T47D (cell line): ENCODE measurements around the gene COL18A1.

Experiments used
- DNase-seq, 2 experiments: peaks; one replicate each; pipeline versions ENCODE4 v3.0.0 to v3.0.0-alpha.2; 2011 to 2012; ENCODE audit warnings: low read depth in 1 of 2, low spot score in 1 of 2
- JUND ChIP-seq: IDR thresholded peaks from 2 replicates; pipeline ENCODE4 v1.6.1; 2012; ENCODE audit warnings: low read depth
- in situ Hi-C: cut with HindIII; loops from 2 replicates; pipeline ENCODE4 v1.10.0; 2016; ENCODE audit warnings: low sequenced_read_pairs, low pct_unique_long_range_greater_than_20kb

The COL18A1 gene

GRCh38 chr21:45453308-45453950 is 48.5 kb downstream of the COL18A1 start:
- TF ChIP-seq JUND: no peak
- in situ Hi-C loops: no loop called here
- DNase-seq: no peak

- TF ChIP-seq JUND: no peak
- in situ Hi-C loops: no loop called here
- DNase-seq: peak in 1 of 2 experiments; percentile 49
Measured at GRCh38 chr21:45454060-45454925, 49.3 kb downstream of the COL18A1 start.

- no peak for TF ChIP-seq JUND
- DNase-seq: peak; percentile 88 to 91
- in situ Hi-C loops: no loop called here
Measured at GRCh38 chr21:45454926-45455673, 50.1 kb downstream of the COL18A1 start.

GRCh38 chr21:45455674-45456583 is 51.0 kb downstream of the COL18A1 start:
- TF ChIP-seq JUND: no peak
- DNase-seq: no peak
- in situ Hi-C loops: no loop called here

GRCh38 chr21:45456584-45457160 is 51.7 kb downstream of the COL18A1 start:
- no peak for TF ChIP-seq JUND
- no peak for DNase-seq
- in situ Hi-C loops: no loop called here

GRCh38 chr21:45457161-45457831 is 52.3 kb downstream of the COL18A1 start:
- no peak for TF ChIP-seq JUND
- in situ Hi-C loops: no loop called here
- DNase-seq: no peak

- TF ChIP-seq JUND: no peak
- in situ Hi-C loops: no loop called here
Measured at GRCh38 chr21:45457832-45458172, 52.8 kb downstream of the COL18A1 start.

GRCh38 chr21:45458281-45459170 is 53.6 kb downstream of the COL18A1 start:
- no peak for TF ChIP-seq JUND
- DNase-seq: no peak
- in situ Hi-C loops: no loop called here

More at GRCh38 chr21:45457832-45458172, 52.8 kb downstream of the COL18A1 start:
- DNase-seq: no peak

- no peak for TF ChIP-seq JUND
- no peak for DNase-seq
- in situ Hi-C loops: no loop called here
Measured at GRCh38 chr21:45459171-45460010, 54.4 kb downstream of the COL18A1 start.

GRCh38 chr21:45460011-45460565 is 55.1 kb downstream of the COL18A1 start:
- in situ Hi-C loops: no loop called here
- DNase-seq: no peak
- TF ChIP-seq JUND: no peak
